Fibroblast of skin of back (primary cell): ENCODE measurements around the gene DLX5. TPM values are rescaled to one million over a fixed set of nuclear protein-coding genes. Genes with fewer than 3 reads are reported as not detected.
"Not testable (repeated sequence)": the region's sequence is repeated elsewhere in the genome, so short reads cannot be mapped to it uniquely, and the experiment has no call there.

Source experiments
- DNase-seq: peaks from one replicate; pipeline ENCODE4 v3.0.0-alpha.2; 2013
- polyA plus RNA-seq, 2 experiments: library from polyadenylated mRNA; unstranded; fragments of 120-200 nt; gene quantifications; one replicate each; pipeline ENCODE4 v1.2.1, GENCODE V29; 2013; ENCODE audit not compliant: insufficient read length in 2 of 2

DLX5 gene
- not detected for polyA plus RNA-seq (2013, experiment 1 of 2; ENCODE audit: insufficient read length)
- not detected for polyA plus RNA-seq (2013, experiment 2 of 2; ENCODE audit: insufficient read length)

DNA sequence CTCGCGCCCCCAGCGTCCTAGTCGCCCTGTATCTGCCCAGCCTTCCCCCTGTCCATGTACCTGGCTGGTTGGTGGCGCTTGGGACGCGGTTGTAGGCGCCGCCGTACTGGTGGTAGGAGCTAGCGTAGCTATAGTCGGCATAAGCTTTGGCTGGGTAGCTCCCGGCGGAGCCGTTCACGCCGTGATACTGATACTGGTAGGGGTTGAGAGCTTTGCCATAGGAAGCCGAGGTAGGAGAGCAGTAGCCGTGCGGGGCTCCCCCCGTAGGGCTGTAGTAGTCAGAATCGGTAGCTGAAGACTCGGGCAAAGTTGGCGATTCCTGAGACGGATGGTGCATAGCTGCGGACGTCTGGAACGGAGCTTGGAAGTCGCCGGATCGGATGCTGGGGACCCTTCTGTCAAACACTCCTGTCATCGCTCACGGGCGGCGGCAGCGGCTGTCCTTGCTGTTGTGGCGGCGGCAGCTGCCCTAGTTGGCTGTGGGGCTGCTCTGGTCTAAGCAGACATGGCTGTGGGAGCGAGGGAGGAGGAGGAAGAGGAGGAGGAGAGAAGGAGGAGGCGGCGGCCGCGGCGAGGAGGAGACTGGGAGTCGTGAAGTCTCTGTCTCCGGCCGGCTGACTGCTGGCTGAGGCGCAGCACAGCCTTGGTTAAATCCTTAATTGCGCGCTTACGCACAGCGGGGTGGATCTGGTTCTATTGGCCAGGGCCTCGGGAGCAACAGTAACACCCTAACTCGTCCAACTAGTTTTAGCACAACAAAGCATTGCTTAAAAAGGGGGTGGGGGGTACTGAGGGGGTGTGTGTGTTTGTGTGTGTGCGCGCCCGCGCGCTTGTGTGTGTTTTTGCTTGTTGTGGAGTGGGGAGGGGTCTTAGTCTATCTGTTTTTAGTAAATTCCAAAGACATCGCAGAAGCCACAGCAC, at the start of gene DLX5:
Gene DLX5 (minus strand): TSS at position 623 of the 921 bp plus-strand sequence. CDS start 208 bp downstream, at position 415.
- DNase-seq = peak; percentile 26

GRCh38 chr7:97072025-97072424, 47.4 kb upstream of the DLX5 start:
- not testable (repeated sequence) for DNase-seq

DNA sequence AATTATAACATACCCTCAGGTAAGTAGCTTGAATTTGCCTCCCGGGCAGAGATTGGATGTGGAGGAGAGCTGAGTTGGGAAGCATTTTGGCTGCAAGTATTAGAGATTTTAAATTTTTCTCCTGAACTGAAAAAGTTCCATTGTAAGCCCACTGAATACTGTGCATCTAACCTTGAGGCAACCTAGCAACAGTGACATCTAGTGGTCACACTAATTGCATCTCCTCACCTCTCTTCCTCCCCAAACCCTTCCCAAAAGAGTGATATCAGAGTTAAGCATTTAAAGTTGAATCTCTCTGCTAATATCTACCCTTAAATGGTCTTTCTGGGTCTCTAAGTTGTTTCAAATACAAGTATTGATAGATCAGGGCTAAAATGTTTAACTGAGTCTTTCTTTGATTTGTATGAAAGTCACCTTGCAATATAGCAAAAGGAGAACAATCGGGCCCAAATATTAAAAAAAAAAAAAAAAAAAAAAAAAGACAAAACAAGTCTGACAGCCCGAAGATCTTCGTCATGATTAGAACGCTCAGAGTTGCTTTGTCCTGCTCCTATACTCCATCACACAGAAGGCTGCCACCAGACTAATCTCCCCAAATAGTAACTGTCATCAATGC, 40.4 kb upstream of the DLX5 start:
- peak; percentile 44 for DNase-seq

- DNase-seq = no peak
These were observed 39.4 kb upstream of the DLX5 start for GRCh38 chr7:97064020-97064419.

DNA sequence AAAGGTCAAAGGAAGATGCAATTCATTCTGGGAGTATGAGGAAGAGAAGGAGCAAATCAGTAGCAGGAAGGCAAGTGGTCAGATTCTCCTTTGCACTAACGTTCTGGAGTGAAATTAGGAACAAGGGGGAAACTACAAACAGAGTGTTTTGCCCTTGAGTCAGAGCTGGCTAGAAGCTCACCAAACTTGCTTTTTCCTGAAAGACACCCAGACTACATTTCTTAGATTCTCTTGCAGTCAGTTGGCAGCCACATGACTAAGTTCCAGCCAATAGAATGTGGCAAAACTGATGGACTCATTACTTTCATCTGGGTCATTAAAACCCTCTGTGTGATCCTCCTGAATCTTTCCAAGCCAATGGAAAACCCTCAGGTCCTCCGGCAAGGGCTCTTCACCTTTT, 18.6 kb upstream of the DLX5 start:
- DNase-seq = no peak

GRCh38 chr7:97039374-97040065, 14.9 kb upstream of the DLX5 start:
- DNase-seq = no peak

DNA sequence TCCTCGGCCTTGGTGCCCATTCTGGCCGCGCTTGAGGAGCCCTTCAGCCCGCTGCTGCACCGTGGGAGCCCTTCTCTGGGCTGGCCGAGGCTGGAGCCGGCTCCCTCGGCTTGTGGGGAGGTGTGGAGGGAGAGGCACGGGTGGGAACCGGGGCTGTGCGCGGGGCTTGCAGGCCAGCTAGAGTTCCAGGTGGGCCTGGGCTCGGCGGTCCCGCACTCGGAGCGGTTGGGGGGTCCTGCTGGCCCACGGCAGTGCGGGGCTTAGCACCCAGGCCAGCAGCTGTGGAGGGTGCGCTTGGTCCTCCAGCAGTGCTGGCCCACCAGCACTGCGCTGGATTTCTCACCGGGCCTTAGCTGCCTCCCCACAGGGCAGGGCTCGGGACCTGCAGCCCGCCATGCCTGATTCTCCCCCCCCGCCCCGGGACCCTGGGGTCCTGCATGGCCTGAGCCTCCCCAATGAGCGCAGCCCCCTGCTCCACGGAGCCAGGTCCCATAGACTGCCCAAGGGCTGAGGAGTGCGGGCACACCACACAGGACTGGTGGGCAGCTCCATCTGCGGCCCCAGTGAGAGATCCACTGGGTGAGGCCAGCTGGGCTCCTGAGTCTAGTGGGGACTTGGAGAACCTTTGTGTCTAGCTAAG, 9.7 kb upstream of the DLX5 start:
- DNase-seq = not testable (repeated sequence)

GRCh38 chr7:97027427-97028234, 3.0 kb upstream of the DLX5 start:
- DNase-seq = peak; percentile 84

GRCh38 chr7:97026715-97027426, 2.2 kb upstream of the DLX5 start:
- DNase-seq = no peak

DNA sequence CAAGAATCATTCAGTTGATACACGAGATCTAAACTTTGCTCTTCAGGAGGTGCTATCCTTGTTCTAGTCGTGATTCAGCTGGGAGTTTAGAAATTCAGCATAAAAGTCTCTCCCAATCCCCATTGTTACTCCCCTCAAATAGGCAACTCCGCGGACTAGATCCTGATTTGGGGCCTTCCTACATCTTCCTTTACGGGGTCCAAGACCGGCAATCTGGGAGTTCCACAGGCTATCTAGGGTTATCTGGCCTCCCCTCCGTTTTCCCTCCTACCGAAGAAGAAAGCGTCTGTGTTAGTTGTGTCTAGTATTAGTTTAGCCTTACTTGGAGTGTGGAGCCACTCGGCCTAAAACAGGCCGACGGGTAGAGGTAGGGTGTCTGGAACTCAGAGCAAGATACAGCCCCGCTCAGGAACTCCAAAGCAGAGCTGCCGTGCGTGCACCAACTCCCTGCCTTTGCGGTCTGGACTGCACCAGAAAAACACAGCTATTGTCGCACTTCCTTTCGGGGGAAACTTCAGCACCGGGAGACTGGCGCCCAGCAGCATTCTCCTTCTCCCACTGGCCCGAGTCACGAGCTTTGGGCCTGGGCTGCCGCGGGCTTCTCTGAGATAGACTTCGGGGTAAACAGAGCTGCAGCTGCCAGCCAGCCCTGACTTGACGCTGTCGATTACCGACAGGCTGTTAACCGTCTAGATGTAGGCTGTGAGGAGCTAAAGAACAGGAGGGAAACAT, 1.5 kb upstream of the DLX5 start:
- no peak for DNase-seq

DNA sequence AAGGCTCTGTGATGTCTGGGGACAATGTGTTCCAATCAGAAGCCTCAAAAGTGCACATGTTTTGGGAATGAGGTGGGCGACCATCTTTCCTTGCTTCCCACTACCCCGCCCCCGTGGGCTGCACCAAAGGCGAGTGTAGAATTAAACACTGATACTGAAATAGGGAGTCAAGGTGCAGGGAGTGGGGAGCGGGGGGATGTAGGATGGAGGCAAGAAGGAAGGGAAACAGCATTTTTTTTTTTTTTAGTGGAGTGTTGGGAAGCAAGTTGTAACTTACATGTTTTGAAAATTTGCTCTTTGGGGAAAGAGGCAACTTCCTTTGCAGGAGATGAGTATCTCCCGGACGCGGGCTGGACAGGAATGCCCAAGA, 484 bp upstream of the DLX5 start:
- DNase-seq = no peak

- DNase-seq = no peak
These were observed 1.9 kb downstream of the DLX5 start for GRCh38 chr7:97022491-97023306.

DNA sequence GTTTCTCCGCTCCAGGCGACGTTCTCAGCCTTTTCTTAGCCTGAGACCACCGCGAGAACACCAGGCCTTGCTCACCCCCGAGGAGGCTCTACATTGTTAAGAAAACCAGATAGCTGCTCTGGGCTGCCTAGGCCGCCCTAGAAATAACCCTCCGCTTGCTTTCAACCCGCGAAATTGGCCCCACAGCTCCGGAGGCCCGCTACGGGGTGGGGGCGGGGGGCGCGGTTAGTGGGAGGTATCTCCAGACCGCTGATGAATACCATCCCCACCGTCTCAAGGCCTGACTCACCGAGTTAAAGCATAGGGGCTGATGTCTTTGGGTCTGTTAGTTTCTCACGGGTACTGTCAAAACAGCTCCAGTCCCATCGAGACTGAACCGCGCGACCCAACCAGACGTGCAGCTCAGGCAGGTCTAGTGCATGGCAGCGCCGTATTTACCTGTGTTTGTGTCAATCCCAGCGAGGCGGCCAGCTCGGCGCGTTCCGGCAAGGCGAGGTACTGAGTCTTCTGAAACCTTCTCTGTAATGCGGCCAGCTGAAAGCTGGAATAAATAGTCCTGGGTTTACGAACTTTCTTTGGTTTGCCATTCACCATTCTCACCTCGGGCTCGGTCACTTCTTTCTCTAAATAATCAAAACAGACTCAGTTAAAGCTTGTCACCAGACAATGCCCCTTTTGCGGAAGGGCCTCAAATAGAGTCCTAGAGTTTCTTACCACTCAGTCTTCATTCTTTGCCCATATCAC, 2.7 kb downstream of the DLX5 start:
- no peak for DNase-seq

DNA sequence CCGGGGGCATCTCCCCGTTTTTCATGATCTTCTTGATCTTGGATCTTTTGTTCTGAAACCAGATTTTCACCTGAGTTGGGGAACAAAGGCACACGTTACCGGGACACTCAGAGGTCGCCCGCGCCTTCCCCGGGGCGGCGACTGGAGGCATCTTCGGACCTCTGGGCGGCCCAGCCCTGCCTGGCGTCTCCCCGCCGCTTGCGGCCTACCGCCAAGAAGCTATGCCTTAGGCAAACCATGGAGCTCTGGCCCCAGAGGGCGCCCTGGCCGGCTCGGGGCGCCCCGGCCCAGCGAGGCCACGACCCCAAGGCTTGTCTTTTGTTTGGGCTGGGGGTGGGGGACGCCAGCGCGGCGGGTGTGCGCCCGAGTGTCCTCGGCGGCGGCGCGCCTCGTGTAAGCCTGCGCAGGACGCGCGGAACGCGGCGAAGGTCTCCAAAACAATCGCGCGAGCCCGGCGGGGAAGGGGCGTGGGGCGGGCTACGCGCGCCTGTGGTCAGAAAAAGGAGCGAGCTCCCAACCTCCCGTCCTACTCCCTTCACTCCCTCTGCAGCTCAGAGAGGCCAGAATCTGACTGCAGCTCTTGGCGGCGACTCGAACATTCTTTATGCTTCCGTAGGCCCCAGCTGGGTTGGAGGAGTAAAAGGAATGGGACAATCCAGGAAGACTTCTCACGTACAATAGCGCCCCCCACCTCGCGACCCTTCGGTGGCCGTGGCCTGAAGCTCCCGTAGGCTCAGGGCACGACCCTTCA, 3.5 kb downstream of the DLX5 start:
- no peak for DNase-seq

- no peak for DNase-seq
These were observed 4.0 kb downstream of the DLX5 start for GRCh38 chr7:97020601-97020995.

DNA sequence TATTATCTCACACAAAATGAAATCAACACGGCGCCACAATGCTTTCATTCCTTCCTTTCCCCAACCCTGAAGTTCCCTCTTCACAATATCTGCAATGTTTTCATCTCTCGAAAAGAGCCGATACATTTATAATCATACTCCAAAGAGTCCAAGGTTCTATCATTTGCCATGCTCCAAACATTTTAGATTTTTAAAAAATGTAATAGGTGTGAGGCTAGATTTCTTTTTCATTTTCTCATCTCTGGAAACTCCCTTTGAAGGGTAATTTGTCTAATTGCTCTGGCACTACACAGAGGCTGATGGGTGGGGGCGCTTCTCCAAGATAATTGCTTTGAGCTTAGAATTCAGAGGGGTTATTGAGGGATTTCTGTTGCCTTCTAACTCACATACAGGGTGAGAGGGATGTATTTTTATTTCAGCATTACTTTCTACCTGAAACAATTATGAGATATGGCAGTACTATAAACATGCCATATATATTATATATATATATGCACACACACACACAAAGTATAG, 4.9 kb downstream of the DLX5 start:
- DNase-seq = no peak

DNA sequence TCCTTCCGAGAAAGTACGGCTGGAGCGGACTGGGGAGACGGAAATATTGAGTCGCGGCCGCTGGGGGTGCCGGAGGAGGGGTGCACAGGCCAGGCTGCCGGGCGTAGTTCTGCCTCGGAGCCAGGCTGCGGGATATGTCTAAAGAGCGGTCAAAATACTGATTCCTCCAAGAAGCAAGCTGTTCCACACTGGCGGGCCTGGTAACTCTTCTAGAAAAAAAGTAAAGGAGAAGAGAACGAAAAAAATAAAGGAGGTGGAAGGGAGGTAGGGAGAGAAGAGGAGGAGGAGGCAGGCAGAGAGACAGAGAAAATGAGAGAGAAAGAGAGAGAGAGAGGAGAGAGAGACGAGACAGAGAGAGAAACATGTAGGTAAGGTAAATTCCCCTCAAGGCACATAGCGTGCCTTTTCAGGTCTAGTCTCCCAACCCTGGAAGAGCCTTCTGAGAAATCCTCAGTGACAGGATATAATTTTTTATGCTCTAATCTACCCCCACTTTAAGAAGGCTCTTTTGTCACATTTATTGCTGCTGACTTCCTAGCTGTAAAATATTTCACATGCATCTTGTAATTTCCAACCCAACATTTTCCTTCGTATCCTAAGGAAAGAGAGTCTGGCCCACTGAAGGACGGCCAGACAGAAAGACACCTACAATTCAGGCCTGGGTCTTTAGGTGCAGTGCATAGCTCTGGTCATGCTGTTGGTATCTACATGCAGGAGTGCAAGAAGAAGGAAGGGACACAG, 5.7 kb downstream of the DLX5 start:
- DNase-seq = no peak
